COLO829 (cell line): Measurements from ENCODE around the gene MGAT4C.

Source experiments
- DNase-seq: peaks from one replicate; pipeline ENCODE4 v3.0.0; 2012; ENCODE audit warnings: low spot score

Gene MGAT4C

GRCh38 chr12:86229772-86230171, 26.4 kb downstream of the MGAT4C start:
- no peak for DNase-seq

GRCh38 chr12:86228656-86229055, 27.5 kb downstream of the MGAT4C start:
- DNase-seq, result no peak

GRCh38 chr12:86226481-86226880, 29.7 kb downstream of the MGAT4C start:
- DNase-seq, result no peak

- DNase-seq, result no peak
Measured at GRCh38 chr12:86216591-86216990, 39.6 kb downstream of the MGAT4C start.

- no peak for DNase-seq
Measured at GRCh38 chr12:86213012-86213411, 43.2 kb downstream of the MGAT4C start.

- no peak for DNase-seq
Measured at GRCh38 chr12:86198696-86199444, 57.3 kb downstream of the MGAT4C start.

GRCh38 chr12:86196465-86196864, 59.7 kb downstream of the MGAT4C start:
- no peak for DNase-seq

- no peak for DNase-seq
Measured at GRCh38 chr12:86194721-86195120, 61.5 kb downstream of the MGAT4C start.

GRCh38 chr12:86193931-86194330, 62.3 kb downstream of the MGAT4C start:
- peak; percentile 28 for DNase-seq

- no peak for DNase-seq
Measured at GRCh38 chr12:86188226-86188625, 68.0 kb downstream of the MGAT4C start.

GRCh38 chr12:86186449-86186848, 69.7 kb downstream of the MGAT4C start:
- peak; percentile 4 for DNase-seq

- no peak for DNase-seq
Measured at GRCh38 chr12:86179855-86180254, 76.3 kb downstream of the MGAT4C start.

GRCh38 chr12:86174188-86174587, 82.0 kb downstream of the MGAT4C start:
- no peak for DNase-seq

- DNase-seq, result no peak
Measured at GRCh38 chr12:86172913-86173443, 83.2 kb downstream of the MGAT4C start.

- DNase-seq, result no peak
Measured at GRCh38 chr12:86170051-86170450, 86.1 kb downstream of the MGAT4C start.

GRCh38 chr12:86158956-86159355, 97.2 kb downstream of the MGAT4C start:
- DNase-seq, result no peak

GRCh38 chr12:86154620-86155019, 101.6 kb downstream of the MGAT4C start:
- DNase-seq, result no peak

- DNase-seq, result no peak
Measured at GRCh38 chr12:86148612-86149011, 107.6 kb downstream of the MGAT4C start.

- no peak for DNase-seq
Measured at GRCh38 chr12:86148071-86148470, 108.1 kb downstream of the MGAT4C start.

- no peak for DNase-seq
Measured at GRCh38 chr12:86145156-86145555, 111.0 kb downstream of the MGAT4C start.

- no peak for DNase-seq
Measured at GRCh38 chr12:86143162-86143561, 113.0 kb downstream of the MGAT4C start.

GRCh38 chr12:86139671-86140070, 116.5 kb downstream of the MGAT4C start:
- no peak for DNase-seq

- no peak for DNase-seq
Measured at GRCh38 chr12:86138770-86139169, 117.4 kb downstream of the MGAT4C start.

GRCh38 chr12:86137936-86138335, 118.3 kb downstream of the MGAT4C start:
- no peak for DNase-seq
